Activated CD4-positive, alpha-beta T cell treated with anti-CD3 and anti-CD28 coated beads, Interleukin-2, amount 50 U/mL, for 24 hours (primary cell): Measurements from ENCODE around the gene NAT16.
"Not testable (repeated sequence)": the region's sequence is repeated elsewhere in the genome, so short reads cannot be mapped to it uniquely, and the experiment has no call there.

Experiments used
- DNase-seq, 2 donors: peaks; one replicate each; pipeline ENCODE4 v3.0.0-alpha.2; 2020; ENCODE audit warnings: low read depth in 1 of 2, low spot score in 1 of 2

The NAT16 gene

GRCh38 chr7:101202603-101202918 lies 22.5 kb upstream of the NAT16 start:
- DNase-seq = no peak

GRCh38 chr7:101201695-101202602 lies 21.9 kb upstream of the NAT16 start:
- no peak for DNase-seq

GRCh38 chr7:101200862-101201599 lies 20.9 kb upstream of the NAT16 start, which contains the start of gene MOGAT3:
TSS of gene MOGAT3 (minus strand) at chr7:101201036. CDS start at chr7:101200854, 182 bp downstream.
- DNase-seq = no peak

- DNase-seq = no peak
These were observed 20.4 kb upstream of the NAT16 start for GRCh38 chr7:101200504-101200861.

GRCh38 chr7:101199522-101199921 lies 19.4 kb upstream of the NAT16 start:
- not testable (repeated sequence) for DNase-seq

- DNase-seq = no peak
These were observed 18.4 kb upstream of the NAT16 start for GRCh38 chr7:101198476-101198875.

GRCh38 chr7:101197991-101198390 lies 17.9 kb upstream of the NAT16 start:
- DNase-seq = no peak

- DNase-seq = no peak
These were observed 15.8 kb upstream of the NAT16 start for GRCh38 chr7:101195884-101196283.

GRCh38 chr7:101189109-101189508 lies 9.0 kb upstream of the NAT16 start:
- DNase-seq = no peak

GRCh38 chr7:101186844-101187428 lies 6.8 kb upstream of the NAT16 start:
- DNase-seq = no peak

GRCh38 chr7:101186194-101186593 lies 6.1 kb upstream of the NAT16 start:
- no peak for DNase-seq

- DNase-seq = no peak
These were observed 5.3 kb upstream of the NAT16 start for GRCh38 chr7:101185258-101185839.

GRCh38 chr7:101179713-101180112 lies 380 bp downstream of the NAT16 start:
- no peak for DNase-seq

GRCh38 chr7:101179117-101179516 lies 976 bp downstream of the NAT16 start:
- no peak for DNase-seq

GRCh38 chr7:101177644-101178043 lies 2.4 kb downstream of the NAT16 start:
- DNase-seq = no peak

- DNase-seq = no peak
These were observed 4.4 kb downstream of the NAT16 start for GRCh38 chr7:101175664-101176063.

- DNase-seq = no peak
These were observed 5.7 kb downstream of the NAT16 start for GRCh38 chr7:101174322-101174854.

GRCh38 chr7:101173752-101174244 lies 6.3 kb downstream of the NAT16 start:
- peak in 1 of 2 donors; percentile 42 for DNase-seq

GRCh38 chr7:101172854-101173751 lies 7.0 kb downstream of the NAT16 start:
- DNase-seq = no peak
